ENCODE measurements around the gene COL6A1. TPM values are rescaled to one million over a fixed set of nuclear protein-coding genes. Genes with fewer than 3 reads are reported as not detected.

COL6A1 gene
- total and polyA plus RNA-seq, 4 donors = 16.9 to 82.0 (median 35.7) TPM

GRCh38 chr21:45985471-45986315 is 4.1 kb downstream of the COL6A1 start:
- no peak overlapping the region for H3K27ac ChIP-seq (ENCODE audit: low read depth in 1 of 2, low read length in 2 of 2)
- H3K36me3 ChIP-seq (ENCODE audit: control insufficient read depth in 4 of 4, insufficient read depth in 3 of 4, low read depth in 1 of 4, low read length in 3 of 4) = peaks cover 2 to 12% (median 6%) of the 10 kb centered on the region in 4 donors
- no peak for DNase-seq (ENCODE audit: low spot score)
- WGBS = 90% methylated on average over 37 of the region's 37 CpGs
- H3K4me1 ChIP-seq (ENCODE audit: control insufficient read depth in 4 of 4, insufficient read depth in 4 of 4, low read length in 3 of 4) = peaks cover 8 to 19% (median 14%) of the 10 kb centered on the region in 4 donors
- H3K27me3 ChIP-seq (ENCODE audit: control insufficient read depth in 4 of 4, insufficient read depth in 4 of 4, low read length in 3 of 4) = no peaks in the 10 kb centered on the region
- TF ChIP-seq NR2F2 (IDR thresholded peaks at IDR 0.05) (no peak), EGR1 (IDR thresholded peaks at IDR 0.05; ENCODE audit: low read depth in 2 of 2) (no peak), SP1 (IDR thresholded peaks at IDR 0.05) (no peak), MAX (IDR thresholded peaks at IDR 0.05) (no peak), FOXA1 (IDR thresholded peaks at IDR 0.05) (no peak), JUND (IDR thresholded peaks at IDR 0.05) (no peak), GABPA (IDR thresholded peaks at IDR 0.05 in 1 of 2, conservative IDR thresholded peaks at IDR 0.05 in 1 of 2) (no peak), REST (IDR thresholded peaks at IDR 0.05) (no peak), RXRA (IDR thresholded peaks at IDR 0.05) (no peak), FOXA2 (IDR thresholded peaks at IDR 0.05) (no peak), TAF1 (conservative IDR thresholded peaks at IDR 0.05) (no peak), CTCF (IDR thresholded peaks at IDR 0.05; ENCODE audit: low read depth, low read length, missing input control) (no peak), RAD21 (IDR thresholded peaks at IDR 0.05) (no peak), ZBTB33 (IDR thresholded peaks at IDR 0.05) (no peak), YY1 (IDR thresholded peaks at IDR 0.05) (no peak)
- no peak overlapping the region for H3K9ac ChIP-seq (ENCODE audit: low read depth in 1 of 2, low read length in 2 of 2)
- H3K9me3 ChIP-seq (ENCODE audit: control insufficient read depth in 4 of 4, low read length in 3 of 4) = no peaks in the 10 kb centered on the region
- no peak overlapping the region for H3K4me3 ChIP-seq (ENCODE audit: low read depth in 1 of 3, low read length in 3 of 3)
